ENCODE measurements around the gene TIGD3. TPM values are rescaled to one million over a fixed set of nuclear protein-coding genes. Genes with fewer than 3 reads are reported as not detected.

Gene TIGD3
- total RNA-seq (2022; extraction: Qiagen RNA extraction), result 0.76 to 1.4 TPM (median 0.90 TPM) in 5 replicates

GRCh38 chr11:65354265-65355012 is at the start of gene TIGD3:
TIGD3 (plus strand) TSS chr11:65354751; CDS start chr11:65355809, 1,058 bp downstream.

GRCh38 chr11:65314501-65315203 is 39.9 kb upstream of the TIGD3 start, which contains the start of gene CDC42EP2:
CDC42EP2 (plus strand) TSS chr11:65314866; CDS start chr11:65320899, 6,033 bp downstream.

GRCh38 chr11:65382033-65382803 is 27.7 kb downstream of the TIGD3 start, which contains the start of gene SLC25A45:
SLC25A45 (minus strand) TSS chr11:65382646; CDS start chr11:65381951, 695 bp downstream.

GRCh38 chr11:65386307-65387140 is 32.0 kb downstream of the TIGD3 start, which contains the start of gene FRMD8:
FRMD8 (plus strand) TSS chr11:65386637; CDS start chr11:65387037, 400 bp downstream.

Other genes starting within 250 kb of the TIGD3 start
- 4.6 to 7.5 TPM (median 5.6 TPM) in 5 replicates for gene TM7SF2, start 242.9 kb upstream of the TIGD3 start, total RNA-seq (2022; extraction: Qiagen RNA extraction)
- 13.2 to 22.8 TPM (median 20.4 TPM) in 5 replicates for gene ZNHIT2, start 237.1 kb upstream of the TIGD3 start, total RNA-seq (2022; extraction: Qiagen RNA extraction)
- gene FAU, start 232.6 kb upstream of the TIGD3 start, total RNA-seq (2022; extraction: Qiagen RNA extraction), result 745 to 1,060 TPM (median 973 TPM) in 5 replicates
- gene MRPL49, start 232.4 kb upstream of the TIGD3 start, total RNA-seq (2022; extraction: Qiagen RNA extraction), result 69.7 to 79.5 TPM (median 73.4 TPM) in 5 replicates
- gene SYVN1, start 220.2 kb upstream of the TIGD3 start, total RNA-seq (2022; extraction: Qiagen RNA extraction), result 32.6 to 42.1 TPM (median 39.6 TPM) in 5 replicates
- gene SPDYC, start 184.5 kb upstream of the TIGD3 start, total RNA-seq (2022; extraction: Qiagen RNA extraction), result not detected in 5 replicates
- gene CAPN1, start 172.8 kb upstream of the TIGD3 start, total RNA-seq (2022; extraction: Qiagen RNA extraction), result 104 to 118 TPM (median 113 TPM) in 5 replicates
- gene POLA2, start 92.8 kb upstream of the TIGD3 start, total RNA-seq (2022; extraction: Qiagen RNA extraction), result 12.1 to 15.0 TPM (median 13.8 TPM) in 5 replicates
- gene CDC42EP2, start 39.9 kb upstream of the TIGD3 start, total RNA-seq (2022; extraction: Qiagen RNA extraction), result 13.2 to 20.7 TPM (median 16.6 TPM) in 5 replicates
- 39.6 to 48.3 TPM (median 41.6 TPM) in 5 replicates for gene DPF2, start 20.9 kb upstream of the TIGD3 start, total RNA-seq (2022; extraction: Qiagen RNA extraction)
- gene SLC25A45, start 27.9 kb downstream of the TIGD3 start, total RNA-seq (2022; extraction: Qiagen RNA extraction), result 13.4 to 14.8 TPM (median 14.2 TPM) in 5 replicates
- 50.4 to 58.2 TPM (median 55.8 TPM) in 5 replicates for gene FRMD8, start 31.9 kb downstream of the TIGD3 start, total RNA-seq (2022; extraction: Qiagen RNA extraction)
- gene NEAT1, start 68.0 kb downstream of the TIGD3 start, total RNA-seq (2022; extraction: Qiagen RNA extraction), result 129 to 220 TPM (median 203 TPM) in 5 replicates
- gene MALAT1, start 144.3 kb downstream of the TIGD3 start, total RNA-seq (2022; extraction: Qiagen RNA extraction), result 48.1 to 87.2 TPM (median 67.9 TPM) in 5 replicates
- 50.9 to 60.4 TPM (median 56.0 TPM) in 5 replicates for gene SCYL1, start 170.3 kb downstream of the TIGD3 start, total RNA-seq (2022; extraction: Qiagen RNA extraction)
- gene LTBP3, start 203.6 kb downstream of the TIGD3 start, total RNA-seq (2022; extraction: Qiagen RNA extraction), result 83.4 to 114 TPM (median 105 TPM) in 5 replicates
- gene ZNRD2, start 215.7 kb downstream of the TIGD3 start, total RNA-seq (2022; extraction: Qiagen RNA extraction), result 71.2 to 74.6 TPM (median 73.7 TPM) in 5 replicates
- gene FAM89B, start 217.8 kb downstream of the TIGD3 start, total RNA-seq (2022; extraction: Qiagen RNA extraction), result 22.8 to 49.9 TPM (median 46.2 TPM) in 5 replicates
- 26.1 to 36.0 TPM (median 34.5 TPM) in 5 replicates for gene EHBP1L1, start 221.3 kb downstream of the TIGD3 start, total RNA-seq (2022; extraction: Qiagen RNA extraction)
- 0.08 to 0.93 TPM (median 0.78 TPM) in 5 replicates for gene KCNK7, start 241.0 kb downstream of the TIGD3 start, total RNA-seq (2022; extraction: Qiagen RNA extraction)